ENCODE measurements around the gene LCTL.
"Not testable (repeated sequence)": the region's sequence is repeated elsewhere in the genome, so short reads cannot be mapped to it uniquely, and the experiment has no call there.

DNA sequence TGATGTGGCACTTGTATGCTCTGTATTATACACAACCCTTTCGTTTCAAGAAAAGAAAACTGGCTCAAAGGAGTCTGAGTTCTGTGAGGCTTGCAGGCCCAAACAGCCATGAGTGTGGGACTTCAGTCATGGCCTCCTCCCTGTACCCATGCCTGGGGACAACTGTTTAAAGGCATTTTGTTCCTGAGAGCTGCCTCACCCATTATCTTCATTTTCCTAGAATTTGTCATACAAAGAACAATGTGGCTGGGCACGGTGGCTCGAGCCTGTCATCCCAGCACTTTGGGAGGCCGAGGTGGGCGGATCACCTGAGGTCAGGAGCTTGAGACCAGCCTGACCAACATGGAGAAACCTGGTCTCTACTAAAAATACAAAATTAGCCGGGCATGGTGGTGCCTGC lies 23.6 kb upstream of the LCTL start:
- TF ChIP-seq, protein P1, sequence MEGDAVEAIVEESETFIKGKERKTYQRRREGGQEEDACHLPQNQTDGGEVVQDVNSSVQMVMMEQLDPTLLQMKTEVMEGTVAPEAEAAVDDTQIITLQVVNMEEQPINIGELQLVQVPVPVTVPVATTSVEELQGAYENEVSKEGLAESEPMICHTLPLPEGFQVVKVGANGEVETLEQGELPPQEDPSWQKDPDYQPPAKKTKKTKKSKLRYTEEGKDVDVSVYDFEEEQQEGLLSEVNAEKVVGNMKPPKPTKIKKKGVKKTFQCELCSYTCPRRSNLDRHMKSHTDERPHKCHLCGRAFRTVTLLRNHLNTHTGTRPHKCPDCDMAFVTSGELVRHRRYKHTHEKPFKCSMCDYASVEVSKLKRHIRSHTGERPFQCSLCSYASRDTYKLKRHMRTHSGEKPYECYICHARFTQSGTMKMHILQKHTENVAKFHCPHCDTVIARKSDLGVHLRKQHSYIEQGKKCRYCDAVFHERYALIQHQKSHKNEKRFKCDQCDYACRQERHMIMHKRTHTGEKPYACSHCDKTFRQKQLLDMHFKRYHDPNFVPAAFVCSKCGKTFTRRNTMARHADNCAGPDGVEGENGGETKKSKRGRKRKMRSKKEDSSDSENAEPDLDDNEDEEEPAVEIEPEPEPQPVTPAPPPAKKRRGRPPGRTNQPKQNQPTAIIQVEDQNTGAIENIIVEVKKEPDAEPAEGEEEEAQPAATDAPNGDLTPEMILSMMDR (IDR thresholded peaks at IDR 0.05; ENCODE audit: poor library complexity) = not testable (repeated sequence)
- TF ChIP-seq EZH2phosphoT487 (IDR thresholded peaks at IDR 0.05; ENCODE audit: low read depth, severe bottlenecking, unreplicated experiment); EZH2 (IDR thresholded peaks at IDR 0.05; ENCODE audit: borderline replicate concordance): not testable (repeated sequence)

Measured in hepatocyte (in vitro differentiated cells).